SK-N-MC (cell line): Measurements from ENCODE around the gene PRSS22.
A peak's percentile ranks its signal among the peaks of the same experiment; 100 is the strongest.

Experiments
- EZH2 ChIP-seq: fragments of 200-600 bp; sonication (generic); IDR thresholded peaks from one replicate; pipeline ENCODE4 v1.6.1; 2017; ENCODE audit warnings: antibody characterized with exemption
- FOXP2 ChIP-seq: optimal IDR thresholded peaks from 2 replicates; pipeline ENCODE3; 2011; ENCODE audit warnings: mild to moderate bottlenecking, moderate library complexity; ENCODE audit not compliant: insufficient read depth; ENCODE audit errors: extremely low read length, control extremely low read depth
- POLR2AphosphoS5 ChIP-seq: IDR thresholded peaks from 2 replicates; pipeline ENCODE4 v1.6.1; 2012; ENCODE audit warnings: mild to moderate bottlenecking, low read depth, low read length, borderline replicate concordance

GRCh38 chr16:2881783-2882649, 24.0 kb upstream of the PRSS22 start:
- TF ChIP-seq EZH2 (no peak), FOXP2 (no peak), POLR2AphosphoS5 (0 out of 2 replicates have a peak, but pooled peaks have one; percentile 28)
